Activated CD4-positive, alpha-beta T cell treated with anti-CD3 and anti-CD28 coated beads for 1 hour (primary cell): ENCODE data around the gene SMYD3.
A peak's percentile ranks its signal among the peaks of the same experiment; 100 is the strongest.
"Not testable (repeated sequence)": the region's sequence is repeated elsewhere in the genome, so short reads cannot be mapped to it uniquely, and the experiment has no call there.

Experiments
- DNase-seq: peaks from one replicate; pipeline ENCODE4 v3.0.0-alpha.2; 2020

Gene SMYD3

DNA sequence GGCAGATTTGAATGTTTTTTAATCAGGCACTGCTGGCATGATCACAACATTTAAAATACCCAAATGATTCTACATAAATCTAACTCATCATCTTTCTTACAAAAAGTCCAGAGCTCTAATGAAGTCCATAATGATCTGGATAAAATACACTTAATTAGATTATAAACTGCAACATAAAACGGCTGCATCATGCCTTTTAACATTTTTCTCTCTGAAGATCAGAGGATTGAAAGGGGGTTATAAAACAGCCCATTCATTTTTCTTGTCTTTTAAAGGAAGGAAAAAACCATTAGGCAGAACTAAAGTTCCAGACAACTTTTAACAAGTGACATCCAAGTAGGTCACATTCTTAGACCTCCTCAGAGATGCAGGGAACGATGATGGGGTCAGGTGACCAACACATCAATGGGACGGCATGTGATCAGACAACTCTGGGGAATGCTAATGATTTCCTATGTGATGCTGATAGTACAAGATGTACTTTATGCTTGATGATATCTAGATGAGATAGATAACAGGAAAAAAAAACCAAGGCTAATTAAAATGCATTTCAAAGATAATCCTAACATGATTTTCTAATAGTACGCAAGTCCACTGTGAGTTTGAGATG lies 455.1 kb downstream of the SMYD3 start:
- no peak for DNase-seq

DNA sequence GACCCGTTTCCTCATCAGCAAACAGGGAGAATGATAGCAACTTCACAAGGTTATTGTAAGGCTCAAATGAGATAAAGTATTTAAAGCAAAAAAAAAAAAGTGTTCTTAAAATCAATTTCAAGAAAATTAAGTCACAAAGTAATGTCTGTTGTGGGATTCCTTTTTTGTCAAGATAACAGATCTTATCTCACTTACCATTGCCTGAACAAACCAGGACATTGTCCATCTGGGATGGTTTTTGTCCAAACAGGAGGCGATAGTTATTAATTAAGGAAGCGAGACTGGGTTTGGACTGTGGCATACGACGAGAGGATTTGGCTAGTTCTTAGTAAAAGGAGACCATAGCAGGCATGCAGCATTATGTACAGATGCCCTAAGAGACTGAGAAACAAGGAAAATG lies 458.4 kb downstream of the SMYD3 start:
- no peak for DNase-seq

DNA sequence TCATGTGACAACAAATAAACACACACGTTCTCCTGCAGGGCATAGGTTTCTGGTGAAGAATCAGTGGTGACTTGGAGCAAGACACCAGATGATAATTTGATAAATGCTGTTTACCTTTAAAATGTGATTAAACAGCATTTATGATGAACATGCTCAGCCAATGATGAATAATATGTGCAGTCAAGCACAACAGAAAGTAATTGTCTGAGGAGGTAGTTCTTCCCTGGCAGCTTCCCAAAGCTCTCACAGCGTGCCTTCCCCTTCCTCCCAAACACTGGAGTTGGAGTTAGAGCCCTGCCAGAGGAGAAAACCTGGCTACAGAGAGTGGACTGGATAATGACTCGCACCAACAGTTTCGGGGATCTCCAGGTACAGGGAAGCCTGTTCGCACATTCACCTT lies 463.5 kb downstream of the SMYD3 start:
- DNase-seq: no peak

DNA sequence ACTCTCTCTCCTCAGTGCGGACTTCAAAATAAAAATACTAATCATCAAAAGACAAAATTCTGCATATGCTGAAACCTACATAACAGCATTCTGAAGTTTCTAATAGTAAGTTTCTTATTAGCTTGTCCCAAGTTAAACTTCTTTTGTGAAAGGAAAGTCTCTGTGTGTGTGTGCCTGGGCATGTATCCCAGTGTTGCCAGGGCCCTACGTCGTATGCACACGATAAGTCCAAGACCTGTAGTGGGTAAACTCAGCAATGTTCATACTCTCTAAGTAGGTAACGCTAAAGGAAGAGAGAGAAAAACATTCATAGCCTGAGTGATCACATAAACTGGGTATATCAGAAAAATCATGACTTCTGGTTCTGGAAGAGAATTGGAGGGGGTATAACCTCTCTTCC lies 465.7 kb downstream of the SMYD3 start:
- no peak for DNase-seq

DNA sequence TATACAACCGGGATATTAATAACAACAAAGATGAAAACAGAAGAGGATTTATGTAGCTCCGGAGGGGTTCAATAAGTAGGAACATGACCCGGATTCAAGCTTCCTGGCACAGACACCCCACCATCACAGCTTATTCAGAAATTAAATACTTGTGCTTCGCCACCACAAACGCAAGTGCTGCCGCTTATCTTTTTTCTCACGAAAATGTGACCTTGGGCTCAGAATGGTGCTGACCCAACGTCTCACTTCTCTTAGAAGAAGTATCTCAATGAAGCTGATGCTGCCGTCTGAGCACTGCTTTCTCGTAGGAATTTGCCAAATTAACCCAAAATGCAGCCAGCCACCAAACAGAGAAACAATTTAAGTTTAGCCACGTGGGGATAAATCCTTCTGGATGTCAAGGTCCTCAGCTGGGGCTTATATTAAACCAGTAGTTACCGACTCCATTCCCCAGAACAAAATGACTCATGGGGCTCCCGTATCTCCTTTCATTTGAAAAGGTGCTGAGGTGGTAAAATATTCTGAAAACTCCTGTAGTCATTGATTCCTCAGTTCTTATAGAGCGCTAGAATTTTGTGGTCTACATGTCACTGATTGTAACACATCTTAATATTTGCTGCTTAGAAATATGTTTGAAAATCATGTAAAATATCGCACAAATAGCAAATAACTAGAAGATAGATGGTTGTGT lies 466.7 kb downstream of the SMYD3 start:
- DNase-seq: no peak

DNA sequence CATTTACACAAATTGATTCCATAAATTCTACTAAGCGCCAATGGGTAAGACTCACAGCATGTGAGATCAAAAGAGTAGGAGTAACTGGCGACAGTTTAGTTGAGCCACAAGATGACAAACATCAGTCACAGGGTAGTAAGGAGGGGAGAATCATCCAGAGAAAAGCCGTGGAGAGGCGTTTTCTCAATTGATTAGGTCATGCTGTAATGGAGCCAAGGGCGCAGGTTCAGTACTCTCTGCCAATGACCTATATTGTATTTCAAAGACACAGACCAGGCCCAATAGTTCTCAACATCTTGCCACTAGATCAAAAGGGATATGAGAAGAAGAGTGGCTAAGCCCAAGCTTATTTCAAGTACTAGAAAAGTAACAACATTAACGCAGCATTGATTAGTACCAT lies 467.5 kb downstream of the SMYD3 start:
- DNase-seq: no peak

DNA sequence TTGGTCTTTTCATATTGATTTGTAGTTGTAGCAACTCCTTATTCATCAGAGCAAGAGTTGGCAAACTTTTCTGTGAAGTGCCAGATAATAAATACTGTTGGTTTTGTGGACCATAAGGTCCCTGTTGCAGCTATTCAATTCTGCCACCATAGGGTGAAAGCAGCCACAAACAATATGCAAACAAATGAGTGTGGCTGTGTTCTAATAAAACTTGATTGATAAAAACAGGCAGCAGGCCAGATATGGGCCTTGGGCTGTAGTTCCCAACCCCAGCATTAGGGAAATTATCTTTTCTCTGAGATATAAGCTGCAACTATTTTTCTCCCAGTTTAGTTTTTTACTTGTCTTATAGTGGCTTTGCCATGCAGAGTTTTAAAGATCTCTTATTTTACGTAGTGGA lies 469.2 kb downstream of the SMYD3 start:
- no peak for DNase-seq

DNA sequence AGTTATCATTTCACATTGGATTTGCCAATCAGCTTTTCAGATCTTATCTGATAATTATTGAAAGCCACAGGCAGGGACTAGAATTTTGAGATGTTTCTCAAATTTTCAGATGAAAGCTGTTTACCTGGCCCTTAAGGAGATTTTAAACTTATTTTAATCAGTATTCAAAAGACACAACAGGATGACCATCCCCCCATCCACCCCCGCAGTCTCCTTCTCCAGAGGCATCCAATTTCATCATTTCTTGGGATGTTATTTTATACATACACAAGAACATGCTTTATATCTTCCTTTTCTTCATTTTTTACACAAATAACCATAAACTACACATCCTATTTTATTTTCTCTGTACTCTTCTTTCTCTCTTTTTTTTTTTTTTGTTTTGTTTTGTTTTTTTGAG lies 470.9 kb downstream of the SMYD3 start:
- DNase-seq: no peak

DNA sequence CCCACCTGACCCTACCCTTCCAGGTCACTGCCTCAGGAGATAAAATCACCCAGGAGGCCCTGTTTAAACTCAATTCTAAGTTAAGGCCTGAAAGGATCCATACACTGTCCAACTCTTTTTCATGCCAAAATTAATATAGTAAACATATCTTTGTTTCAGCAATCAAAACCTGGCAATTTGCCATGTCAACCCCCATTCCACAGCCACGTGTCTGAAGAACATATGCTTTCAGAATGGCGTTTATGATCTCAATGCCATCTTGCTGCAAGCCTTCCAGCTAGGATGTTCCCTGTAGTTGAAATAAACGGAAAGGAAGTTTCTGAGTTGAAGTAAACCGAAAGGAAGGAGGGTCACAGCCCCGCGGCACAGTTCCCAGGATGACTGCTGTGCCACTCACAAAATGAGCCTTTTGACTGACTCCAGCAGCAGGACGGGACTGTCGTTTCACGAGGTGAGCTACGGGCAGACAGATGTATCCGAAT lies 472.0 kb downstream of the SMYD3 start:
- DNase-seq: no peak

DNA sequence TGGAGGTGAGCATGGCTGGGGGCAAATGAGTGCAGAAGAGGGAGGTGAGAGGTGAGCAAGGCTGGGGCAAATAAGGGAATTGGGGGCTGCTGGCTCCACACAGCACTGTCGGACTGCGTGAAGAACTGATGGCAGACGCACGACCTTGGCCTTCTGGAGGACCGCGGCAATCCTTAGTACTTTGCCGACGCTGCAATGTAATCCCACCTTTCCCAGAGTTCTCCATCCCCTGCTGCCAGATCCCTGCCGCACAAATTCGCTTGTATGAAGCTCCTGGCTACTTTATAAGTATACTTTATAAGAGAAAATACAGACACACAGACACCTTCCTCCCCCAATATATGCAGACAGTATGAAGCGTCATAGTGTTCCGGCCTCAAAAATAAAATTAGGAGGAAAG lies 472.4 kb downstream of the SMYD3 start:
- DNase-seq: no peak

DNA sequence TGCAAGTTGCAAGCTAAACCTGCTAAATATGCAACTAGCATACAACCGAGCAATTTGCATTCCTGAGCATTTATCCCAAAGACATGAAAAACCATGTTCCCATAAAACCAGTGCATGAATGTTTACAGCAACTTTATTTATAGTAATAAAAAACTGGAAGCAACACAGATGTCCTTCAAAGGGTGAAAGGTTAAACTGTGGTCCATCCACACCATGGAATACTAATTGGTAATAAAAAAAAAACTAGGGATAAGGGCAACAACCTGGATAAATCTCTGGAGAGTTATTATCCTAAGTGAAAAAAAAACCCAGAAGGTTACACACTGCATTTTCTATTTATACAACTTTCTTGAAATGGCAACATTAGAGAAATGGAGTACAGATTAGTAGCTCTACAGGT lies 474.1 kb downstream of the SMYD3 start:
- DNase-seq: no peak

DNA sequence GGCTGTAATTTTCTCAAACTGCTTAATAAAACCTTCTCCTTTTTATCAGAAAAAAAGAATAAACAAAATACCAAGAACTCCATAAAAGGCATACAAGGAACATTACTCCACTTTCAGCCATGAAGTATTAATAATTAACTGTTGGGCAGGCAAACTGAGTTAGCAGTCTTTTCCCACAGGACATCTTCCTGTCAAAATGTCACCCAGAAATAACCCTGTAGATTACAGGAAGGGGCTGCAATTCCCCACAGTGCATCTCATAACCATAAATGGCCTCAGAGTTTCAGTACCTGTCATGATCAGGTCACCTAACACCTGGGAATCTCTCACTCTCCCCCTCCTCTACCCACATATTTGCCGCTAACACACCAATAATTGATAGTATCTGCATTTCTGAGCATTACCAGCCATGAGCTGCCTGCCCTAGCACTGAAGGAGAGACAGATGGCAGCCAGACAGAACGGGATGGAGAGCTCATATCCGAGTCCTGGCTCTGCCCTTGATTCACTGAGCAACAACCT lies 475.0 kb downstream of the SMYD3 start:
- no peak for DNase-seq

DNA sequence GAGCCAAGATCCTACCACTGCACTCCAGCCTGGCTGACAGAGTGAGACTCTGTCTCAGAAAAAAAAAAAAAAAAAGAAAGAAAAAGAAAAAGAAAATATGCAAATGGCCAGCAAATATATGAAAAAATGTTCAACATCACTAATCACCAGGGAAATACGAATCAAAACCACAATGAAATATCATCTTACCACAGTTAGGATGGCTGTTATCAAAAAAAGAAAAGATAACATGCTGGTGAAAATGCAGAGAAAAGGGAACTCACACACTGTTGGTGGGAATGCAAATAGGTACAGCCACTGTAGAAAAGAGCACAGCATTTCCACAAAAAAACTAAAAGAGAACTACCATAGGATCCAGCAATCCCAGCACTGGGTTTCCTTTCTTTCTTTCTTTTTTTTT lies 477.5 kb downstream of the SMYD3 start:
- DNase-seq: no peak

DNA sequence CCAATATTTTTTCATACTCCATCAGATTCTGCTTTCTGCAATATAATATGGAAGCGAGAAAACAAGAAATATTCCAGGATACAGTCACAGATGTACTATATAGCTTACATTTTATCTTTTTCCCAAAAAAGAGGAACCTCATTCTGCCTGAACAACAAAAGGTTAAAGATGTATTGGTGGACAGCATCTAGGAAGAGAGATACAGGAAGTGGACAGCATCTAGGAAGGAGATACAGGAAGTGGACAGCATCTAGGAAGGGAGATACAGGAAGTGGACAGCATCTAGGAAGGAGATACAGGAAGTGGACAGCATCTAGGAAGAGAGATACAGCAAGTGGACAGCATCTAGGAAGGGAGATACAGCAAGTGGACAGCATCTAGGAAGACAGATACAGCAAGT lies 483.0 kb downstream of the SMYD3 start:
- DNase-seq: not testable (repeated sequence)

DNA sequence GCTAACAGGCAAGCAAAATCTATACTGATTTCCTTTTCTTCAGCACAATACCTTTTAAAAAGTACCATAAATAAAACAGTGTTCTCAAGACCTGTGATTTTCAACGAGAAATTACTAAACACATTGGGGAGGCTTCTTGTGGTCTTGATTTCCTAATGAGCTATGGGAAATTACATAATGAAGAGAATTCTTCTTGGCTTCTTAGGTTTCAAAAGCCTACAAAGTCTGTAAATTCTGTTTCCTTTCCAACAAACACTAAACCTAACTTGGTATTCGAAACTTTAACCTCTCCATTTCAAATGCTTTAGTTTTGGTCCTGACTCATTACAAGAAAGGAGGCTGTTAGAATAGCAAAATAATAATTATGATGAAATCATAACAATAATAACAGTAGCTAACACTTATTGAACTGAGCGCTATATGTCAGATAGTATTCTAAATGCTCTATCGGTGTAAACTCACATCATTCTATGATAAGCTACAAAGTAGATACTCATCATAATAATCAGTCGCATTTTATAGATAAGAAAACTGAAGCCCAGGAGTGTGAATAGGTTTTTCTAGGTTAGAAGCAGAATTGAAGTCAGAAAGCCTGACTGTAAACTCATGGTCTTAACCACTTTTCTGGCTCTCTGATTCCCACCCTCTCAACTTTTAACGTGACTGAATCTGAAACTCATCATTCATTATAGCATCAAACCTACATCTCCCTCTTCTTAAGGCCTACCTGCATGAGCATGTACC lies 486.7 kb downstream of the SMYD3 start:
- DNase-seq: no peak

DNA sequence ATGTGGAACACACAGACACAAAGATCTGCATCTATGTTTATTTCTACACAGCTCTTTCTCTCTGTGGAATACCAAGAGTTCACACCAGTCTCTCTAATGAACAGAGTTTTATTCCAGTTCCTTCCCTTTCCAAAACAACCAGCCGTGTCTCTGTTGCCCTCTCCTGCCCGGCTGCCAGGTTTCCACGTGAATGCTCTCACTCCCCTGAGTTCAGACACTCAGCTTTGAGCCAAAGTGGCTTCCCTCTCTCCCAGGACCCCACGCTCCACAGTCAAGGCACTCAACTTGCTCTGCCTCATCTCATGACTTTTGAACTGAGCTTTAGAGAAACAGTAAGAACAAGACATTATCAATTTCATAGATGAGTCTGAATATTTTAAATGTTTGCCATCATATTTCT lies 488.9 kb downstream of the SMYD3 start:
- no peak for DNase-seq

DNA sequence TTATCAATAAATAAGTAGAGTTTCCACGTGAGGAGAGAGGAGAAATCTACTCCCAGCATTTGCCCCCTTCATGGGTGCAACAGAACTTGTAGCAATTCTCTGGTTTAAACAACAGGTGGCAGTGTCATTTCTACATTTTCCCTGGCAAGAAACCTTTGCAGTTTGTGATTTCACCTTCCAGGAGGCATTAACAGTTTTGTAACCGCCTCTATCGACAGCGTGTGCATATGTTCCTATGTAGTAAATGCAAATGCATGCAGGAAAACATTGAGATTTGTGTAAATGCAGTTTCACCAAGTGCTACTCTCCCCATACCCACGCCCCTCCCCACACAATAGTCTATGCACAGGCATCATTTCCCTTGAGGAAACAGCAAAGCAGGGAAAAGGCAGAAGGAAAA lies 494.7 kb downstream of the SMYD3 start:
- no peak for DNase-seq

DNA sequence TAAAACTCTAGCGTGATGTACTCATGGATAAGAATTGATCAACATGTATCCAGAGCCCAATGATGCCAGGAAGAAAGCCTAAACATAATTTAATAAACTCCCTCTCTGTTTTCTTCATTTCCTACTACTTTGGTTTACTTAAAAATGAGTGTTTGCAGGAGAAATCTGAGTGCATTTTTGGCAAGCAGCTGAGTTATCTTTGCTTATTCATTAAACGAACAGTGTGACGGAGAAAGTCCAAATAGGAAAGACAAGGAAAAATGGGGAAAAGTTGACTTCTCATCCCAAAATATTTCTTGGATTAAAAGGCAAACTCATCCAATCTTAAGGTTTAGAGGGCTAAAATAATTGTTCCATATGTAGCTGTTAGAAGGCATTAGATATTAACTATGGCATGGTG lies 496.7 kb downstream of the SMYD3 start:
- DNase-seq: no peak

DNA sequence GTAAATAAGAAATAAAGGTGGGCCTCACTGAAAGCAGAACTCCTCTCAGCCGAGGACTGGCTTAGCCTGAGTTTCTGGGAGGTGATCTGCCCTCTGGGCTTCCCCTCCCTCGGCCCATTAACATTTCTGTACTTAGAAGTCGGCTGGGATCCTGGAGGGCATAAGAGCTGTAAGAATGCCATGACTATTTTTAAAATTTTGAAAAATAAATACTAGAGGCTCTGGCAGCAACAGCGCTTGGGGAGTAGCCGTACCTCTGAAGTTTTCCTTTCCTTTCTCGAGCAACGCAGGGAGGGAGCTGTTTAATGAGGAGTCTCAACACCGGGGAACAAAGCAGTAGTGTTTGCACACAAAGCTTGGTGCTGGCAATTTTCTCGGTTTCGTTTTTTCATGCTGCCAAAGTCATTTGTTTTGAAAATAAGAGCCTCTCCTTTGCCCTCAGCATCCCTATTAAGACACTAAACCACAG lies 498.7 kb downstream of the SMYD3 start:
- no peak for DNase-seq

DNA sequence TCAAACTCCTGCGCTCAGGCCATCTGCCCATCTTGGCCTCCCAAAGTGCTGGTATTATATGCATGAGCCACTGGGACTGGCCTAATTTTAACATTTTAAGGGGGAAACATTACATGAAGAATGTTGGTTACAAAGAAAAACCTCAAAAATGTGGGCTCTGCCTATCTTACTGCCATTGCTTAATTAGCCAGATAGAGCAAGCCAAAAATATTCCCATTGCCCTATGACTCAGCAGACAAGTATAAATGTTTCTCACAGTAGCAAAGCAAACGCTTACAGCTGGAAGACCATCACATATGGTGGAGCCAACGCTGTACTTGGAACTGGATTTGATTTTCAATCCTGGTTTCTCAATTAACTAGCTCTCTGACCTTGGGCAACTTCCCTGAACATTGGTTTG lies 502.0 kb downstream of the SMYD3 start:
- DNase-seq: no peak

DNA sequence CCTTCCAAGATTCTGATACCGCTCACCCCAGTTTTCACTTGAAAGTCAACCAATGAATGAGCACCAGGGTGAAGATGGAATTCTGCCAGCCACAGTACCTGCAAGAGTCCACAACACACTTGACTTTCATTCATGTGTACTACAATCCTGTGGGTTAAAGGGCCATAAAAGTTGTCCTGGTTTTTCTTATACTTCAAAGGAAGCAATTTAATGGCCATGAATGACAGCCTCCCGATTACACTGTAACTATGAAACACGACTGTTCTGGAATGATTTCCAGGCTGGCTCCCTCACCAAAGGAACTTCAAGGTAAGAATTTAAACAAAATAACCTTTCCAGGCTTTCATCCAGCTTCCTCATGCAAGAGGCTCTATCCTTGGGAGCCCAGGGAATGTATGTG lies 502.8 kb downstream of the SMYD3 start:
- DNase-seq: no peak

DNA sequence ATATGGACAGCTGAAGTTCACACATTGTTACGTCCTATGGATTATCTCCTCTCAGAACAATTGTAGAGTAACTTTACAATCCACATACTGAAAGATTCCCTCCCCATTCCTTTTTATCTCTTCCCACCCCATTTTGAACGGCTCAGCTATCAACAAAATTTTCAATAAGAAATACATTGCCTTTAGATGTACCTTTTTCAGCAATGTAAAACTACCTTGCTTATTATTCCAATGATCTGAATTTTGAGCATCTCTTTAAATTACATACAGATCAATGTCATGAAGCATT lies 503.7 kb downstream of the SMYD3 start:
- DNase-seq: no peak

DNA sequence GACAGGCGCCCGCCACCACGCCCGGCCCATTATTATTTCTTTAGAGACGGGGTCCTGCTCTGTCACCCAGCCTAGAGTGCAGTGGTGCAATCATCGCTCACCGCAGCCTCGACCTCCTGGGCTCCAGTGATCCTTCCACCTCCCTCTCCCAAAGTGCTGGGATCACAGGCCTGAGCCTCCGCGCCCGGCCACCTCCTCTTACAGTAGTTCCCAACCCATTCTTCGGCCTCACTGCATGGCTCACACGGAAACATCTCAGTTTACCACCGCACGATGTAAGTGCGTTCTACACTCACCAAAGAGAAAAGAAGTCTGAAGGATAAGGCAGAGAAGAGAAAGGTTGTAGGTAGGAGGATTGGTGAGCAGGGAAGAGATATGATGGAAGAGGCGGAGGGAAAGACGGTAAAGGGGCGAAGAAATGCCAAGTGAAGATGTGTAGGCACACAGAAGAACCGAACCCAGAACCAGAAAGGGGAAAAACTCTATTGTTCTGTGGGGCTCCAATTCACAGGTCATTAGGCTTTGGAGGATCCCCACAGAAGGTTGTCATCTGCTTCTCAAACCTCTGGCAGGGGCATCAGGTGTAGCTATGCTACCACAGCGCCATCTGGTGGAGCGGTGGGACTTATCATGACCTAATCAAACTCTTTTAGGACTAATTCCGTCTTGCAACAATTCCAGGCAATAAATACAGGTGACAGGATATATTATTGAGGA lies 504.2 kb downstream of the SMYD3 start:
- peak; percentile 72 for DNase-seq

DNA sequence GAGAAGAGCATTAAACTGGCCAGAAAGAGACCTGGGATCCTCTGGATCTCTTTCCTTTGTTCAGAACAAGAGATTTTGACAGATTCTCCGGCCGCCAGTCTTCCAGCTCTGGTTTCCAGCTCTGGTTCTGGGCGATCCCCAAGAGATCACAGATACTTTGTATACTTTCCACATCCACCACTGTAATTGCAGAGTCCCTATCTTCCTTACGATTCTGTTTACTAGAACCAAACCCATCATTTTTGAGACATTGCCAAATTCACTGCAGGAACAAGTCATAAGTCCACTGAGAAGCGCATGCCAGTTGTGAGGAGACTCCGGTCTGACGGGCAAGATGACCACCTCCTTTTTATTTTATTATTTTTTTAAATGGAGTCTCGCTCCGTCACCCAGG lies 505.2 kb downstream of the SMYD3 start:
- no peak for DNase-seq
